Left colon (tissue), 2 donors: ENCODE data around the gene LRRD1. TPM values are rescaled to one million over a fixed set of nuclear protein-coding genes. Genes with fewer than 3 reads are reported as not detected.
"Not testable (repeated sequence)": the region's sequence is repeated elsewhere in the genome, so short reads cannot be mapped to it uniquely, and the experiment has no call there.

ENCODE experiments used
- ATAC-seq: fragments of 200-7000 bp; cut with Tn5 transposase; one replicate; pipeline ENCODE4 v1.9.1; 2020; ENCODE audit warnings: mild to moderate bottlenecking, moderate library complexity
- DNase-seq, 2 donors: peaks; one replicate each; pipeline ENCODE4 v3.0.0-alpha.2; 2020
- intact Hi-C, 2 donors: fragments of 100-400 bp; cut with DNase I in 1 of 2; cut with micrococcal nuclease in 1 of 2; formaldehyde crosslinking; loops; one replicate each; pipeline versions ENCODE4 v1.11.2 to v1.14.0; 2022; cut with DNase I, micrococcal nuclease
- long read RNA-seq: library from polyadenylated mRNA; unstranded; transcript quantifications from one replicate; pipeline ENCODE4 v2.0.0, GENCODE V29; 2021
- total RNA-seq, 2 donors: library from RNA; stranded (reverse); fragmentation: NEBNext Ultra II Directional; extraction: Animal tissue kit (Norgen Biotek cat#: 25700); gene quantifications; one replicate each; pipeline ENCODE4 v1.2.1, GENCODE V29; 2021
- donor health status: DM: no; HTN: no; CAD: no.
- donor health status: DM: yes; HTN: yes; CAD: no.

LRRD1 gene
- under 1 TPM in 1 of 2 donors, not detected in 1; 0.18 TPM for total RNA-seq
- long read RNA-seq, result 0 reads

GRCh38 chr7:92178928-92179924 lies at the start of gene LRRD1:
TSS of gene LRRD1 (minus strand) at chr7:92179142. CDS start at chr7:92165202, 13,940 bp downstream.
- ATAC-seq (peak; percentile 99), DNase-seq (peak; percentile 85 to 91)
- intact Hi-C loops, result no loop called here

GRCh38 chr7:92228742-92229141 lies 49.8 kb upstream of the LRRD1 start:
- intact Hi-C loops, result no loop called here
- ATAC-seq, result no peak
- DNase-seq, result no peak

DNA sequence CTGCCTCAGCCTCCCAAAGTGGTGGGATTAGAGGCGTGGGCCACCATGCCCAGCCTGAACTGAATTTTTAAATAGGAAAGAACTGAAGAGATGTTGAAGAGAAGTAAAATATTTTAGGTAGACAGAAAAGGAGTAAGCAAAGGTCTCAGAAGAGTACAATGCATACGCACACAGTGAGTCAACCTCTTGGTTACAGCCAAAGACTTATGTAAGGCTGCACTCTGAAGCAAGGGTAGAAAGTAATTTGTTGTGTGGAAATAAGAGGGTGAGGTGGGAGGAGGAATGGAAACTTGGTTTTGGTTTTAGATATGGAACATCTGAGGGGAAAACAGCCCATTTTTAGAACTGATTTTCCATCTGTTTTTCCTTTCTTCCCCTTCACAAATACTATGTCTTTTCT lies 49.2 kb upstream of the LRRD1 start:
- intact Hi-C loops, result no loop called here

DNA sequence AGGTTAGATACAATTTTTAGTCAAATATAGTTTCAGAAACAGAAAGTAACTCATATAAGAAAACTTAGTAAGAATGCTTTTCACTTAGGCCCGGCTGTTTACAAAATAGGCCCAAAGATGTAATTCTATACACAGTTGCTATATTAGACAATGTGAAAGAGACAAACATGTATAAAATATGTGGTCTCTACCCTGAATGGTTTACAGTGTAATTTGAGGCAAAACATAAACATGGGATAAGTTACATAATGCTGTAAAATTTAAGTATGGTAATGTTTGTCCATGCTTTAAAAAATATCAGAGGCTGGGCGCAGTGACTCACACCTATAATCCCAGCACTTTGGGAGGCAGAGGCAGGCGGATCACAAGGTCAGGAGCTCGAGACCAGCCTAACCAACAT lies 48.0 kb upstream of the LRRD1 start:
- ATAC-seq (no peak), DNase-seq (no peak)
- intact Hi-C loops, result no loop called here

More for the DNA sequence above, 49.2 kb upstream of the LRRD1 start:
- no peak for ATAC-seq
- DNase-seq, result no peak

- DNase-seq, result no peak
- intact Hi-C loops, result no loop called here
Measured at GRCh38 chr7:92221766-92222165, 42.8 kb upstream of the LRRD1 start.

GRCh38 chr7:92206672-92207071 lies 27.7 kb upstream of the LRRD1 start:
- intact Hi-C loops, result no loop called here
- DNase-seq, result no peak
- no peak for ATAC-seq

More at GRCh38 chr7:92221766-92222165, 42.8 kb upstream of the LRRD1 start:
- ATAC-seq, result no peak

- ATAC-seq, result no peak
- intact Hi-C loops, result no loop called here
Measured at GRCh38 chr7:92205987-92206386, 27.0 kb upstream of the LRRD1 start.

GRCh38 chr7:92200791-92201190 lies 21.8 kb upstream of the LRRD1 start:
- no peak for DNase-seq
- intact Hi-C loops, result no loop called here
- ATAC-seq, result no peak

More at GRCh38 chr7:92205987-92206386, 27.0 kb upstream of the LRRD1 start:
- DNase-seq, result no peak

- DNase-seq (no peak), ATAC-seq (no peak)
- intact Hi-C loops, result no loop called here
Measured at GRCh38 chr7:92192326-92192725, 13.4 kb upstream of the LRRD1 start.

DNA sequence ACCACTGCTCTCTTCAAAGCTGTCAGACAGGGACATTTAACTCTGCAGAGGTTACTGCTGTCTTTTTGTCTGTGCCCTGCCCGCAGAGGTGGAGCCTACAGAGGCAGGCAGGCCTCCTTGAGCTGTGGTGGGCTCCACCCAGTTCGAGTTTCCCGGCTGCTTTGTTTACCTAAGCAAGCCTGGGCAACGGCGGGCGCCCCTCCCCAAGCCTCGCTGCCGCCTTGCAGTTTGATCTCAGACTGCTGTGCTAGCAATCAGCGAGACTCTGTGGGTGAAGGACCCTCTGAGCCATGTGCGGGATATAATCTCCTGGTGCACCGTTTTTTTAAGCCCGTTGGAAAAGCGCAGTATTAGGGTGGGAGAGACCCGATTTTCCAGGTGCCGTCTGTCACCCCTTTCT lies 10.3 kb upstream of the LRRD1 start:
- intact Hi-C loops, DNase-seq, ATAC-seq: not testable (repeated sequence)

GRCh38 chr7:92184294-92184693 lies 5.4 kb upstream of the LRRD1 start:
- DNase-seq, intact Hi-C loops, ATAC-seq: not testable (repeated sequence)

DNA sequence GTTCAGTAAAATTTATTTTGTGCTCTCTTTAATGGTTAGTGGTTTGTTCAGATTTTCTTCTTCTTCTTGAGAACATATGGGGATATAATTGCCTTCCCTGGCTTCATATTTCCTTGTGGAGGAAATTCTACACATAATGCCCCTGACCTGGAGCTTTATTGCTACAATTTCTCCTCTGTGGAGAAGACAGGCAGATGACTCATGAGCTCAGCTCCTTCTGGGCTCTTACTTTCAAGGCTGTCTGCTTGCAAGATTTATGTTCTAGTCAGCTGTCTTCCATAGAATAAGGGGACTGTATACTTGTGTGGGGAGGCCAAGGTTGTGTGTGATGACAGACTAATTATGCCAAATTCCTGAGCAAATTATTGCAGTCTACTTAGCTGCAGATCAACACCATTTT lies 1.6 kb downstream of the LRRD1 start:
- intact Hi-C loops, result no loop called here
- DNase-seq (no peak), ATAC-seq (peak; percentile 61)

DNA sequence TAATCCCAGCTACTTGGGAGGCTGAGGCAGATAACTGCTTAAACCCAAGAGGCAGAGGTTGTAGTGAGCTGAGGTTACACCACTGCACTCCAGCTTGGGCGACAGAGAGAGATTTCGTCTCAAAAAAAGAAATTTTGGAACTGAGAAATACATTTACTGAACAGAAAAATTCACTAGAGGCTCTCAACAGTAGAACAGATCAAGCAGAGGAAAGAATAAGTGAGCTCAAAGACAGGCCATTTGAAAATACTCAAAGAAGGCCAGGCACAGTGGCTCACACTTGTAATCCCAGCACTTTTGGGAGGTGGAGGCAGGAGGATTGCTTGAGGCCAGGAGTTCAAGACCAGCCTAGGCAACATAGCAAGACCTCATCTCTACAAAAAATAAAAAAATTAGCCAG lies 9.4 kb downstream of the LRRD1 start:
- intact Hi-C loops, ATAC-seq, DNase-seq: not testable (repeated sequence)

GRCh38 chr7:92161271-92161670 lies 17.7 kb downstream of the LRRD1 start:
- no peak for ATAC-seq
- DNase-seq, result no peak
- intact Hi-C loops, result no loop called here

DNA sequence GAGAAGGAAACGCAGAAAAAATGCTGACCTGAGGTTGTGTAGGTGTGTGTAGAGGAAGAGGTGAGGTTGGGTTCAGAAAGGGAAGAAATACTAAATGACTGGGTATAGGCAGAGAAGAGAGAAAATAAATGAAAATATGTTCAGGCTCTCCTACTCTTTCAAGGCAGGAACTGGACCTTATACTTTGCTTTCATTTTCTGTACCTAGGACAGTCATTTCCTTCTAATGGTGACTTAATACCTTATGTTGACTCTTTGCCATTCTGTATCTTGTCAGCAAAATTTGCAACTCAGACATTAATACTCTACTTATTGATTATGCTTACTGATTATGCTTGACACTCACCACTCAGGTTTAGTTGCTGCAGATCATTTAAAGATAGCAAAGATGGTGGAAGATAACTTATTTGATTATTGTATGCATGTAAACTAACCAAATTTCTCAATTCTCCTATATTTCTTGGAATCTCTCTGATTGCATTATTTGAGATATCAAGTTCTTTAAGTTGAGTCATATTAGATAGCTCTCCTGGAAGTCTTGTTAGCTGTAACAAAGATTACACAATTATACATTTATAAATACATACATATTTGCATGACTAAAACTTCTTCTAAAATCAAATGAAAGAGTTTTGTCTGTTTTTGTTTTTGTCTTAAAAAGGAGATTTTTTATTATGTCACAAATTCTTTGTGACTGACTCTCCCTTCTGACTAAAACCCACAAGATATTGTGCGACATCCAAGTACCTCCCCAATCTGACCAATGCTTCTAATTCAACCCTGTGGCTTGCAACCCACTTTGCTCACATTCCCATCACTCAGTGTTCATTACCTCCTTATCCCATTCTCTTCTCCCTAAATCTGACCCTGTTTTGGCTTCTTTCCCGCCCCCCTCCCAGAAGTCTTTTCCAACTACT lies 20.0 kb downstream of the LRRD1 start:
- no peak for ATAC-seq
- intact Hi-C loops, result no loop called here

DNA sequence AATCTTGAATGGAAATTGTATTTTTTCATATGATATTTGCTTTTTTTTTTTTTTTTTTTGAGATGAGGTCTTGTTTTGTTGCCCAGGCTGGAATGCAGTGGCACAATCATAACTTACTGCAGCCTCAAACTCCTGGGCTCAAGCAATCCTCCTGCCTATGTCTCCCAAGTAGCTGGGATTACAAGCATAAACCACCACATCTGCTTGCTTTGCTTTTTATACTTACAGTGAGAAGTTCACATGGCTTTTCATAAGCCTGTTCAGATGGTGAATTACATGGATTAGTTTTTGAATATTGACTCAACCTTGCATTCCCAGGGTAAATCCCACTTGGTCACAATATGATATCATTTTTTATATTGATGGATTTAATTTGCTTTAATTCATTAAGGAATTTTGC lies 22.0 kb downstream of the LRRD1 start:
- no peak for DNase-seq
- no peak for ATAC-seq
- intact Hi-C loops, result no loop called here

More for the DNA sequence above, 20.0 kb downstream of the LRRD1 start:
- DNase-seq, result no peak

DNA sequence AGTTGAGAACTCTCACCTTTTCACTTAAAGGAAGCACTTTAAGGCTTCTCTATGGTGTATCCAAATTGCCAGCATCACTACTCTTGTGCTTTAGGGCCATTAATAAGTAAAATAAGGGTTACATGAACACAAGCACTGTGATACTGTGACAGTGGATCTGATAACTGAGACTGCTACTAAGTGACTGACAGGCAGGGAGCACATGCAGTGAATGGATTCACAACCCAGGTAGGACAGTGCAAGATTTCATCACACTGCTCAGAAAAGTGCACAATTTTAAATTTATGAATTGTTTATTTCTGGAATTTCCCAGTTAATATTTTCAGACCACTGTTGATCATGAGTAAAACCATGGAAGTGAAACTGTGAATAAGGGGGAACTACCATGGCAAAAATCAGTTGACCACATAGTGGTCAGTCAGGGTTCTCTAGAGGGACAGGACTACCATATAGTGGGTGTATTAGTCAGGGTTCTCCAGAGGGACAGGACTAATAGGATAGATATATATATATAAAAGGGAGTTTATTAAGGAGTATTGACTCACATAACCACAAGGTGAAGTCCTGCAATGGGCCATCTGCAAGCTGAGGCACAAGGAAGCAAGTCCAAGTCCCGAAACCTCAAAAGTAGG lies 23.7 kb downstream of the LRRD1 start:
- intact Hi-C loops, result no loop called here
- ATAC-seq, result no peak
- no peak for DNase-seq

- DNase-seq (no peak), ATAC-seq (no peak)
- intact Hi-C loops, result no loop called here
Measured at GRCh38 chr7:92150450-92151017, 28.4 kb downstream of the LRRD1 start.
